Measurements from ENCODE around the gene DOP1A. TPM values are rescaled to one million over a fixed set of nuclear protein-coding genes. Genes with fewer than 3 reads are reported as not detected.

DOP1A gene
- total and polyA plus RNA-seq, 2 of the 13 experiments (the other 11 are each of a cell fraction or from before 2014, with no cell fraction given): 5.2 to 16.7 TPM

GRCh38 chr6:83176246-83176645, 108.8 kb downstream of the DOP1A start:
- WGBS (ENCODE audit: low lambda C conversion rate): 97% methylated on average over 4 of the region's 4 CpGs
- ChIA-PET POLR2A (no interaction called here), CTCF (ENCODE audit: low intra/inter-chr PET ratio, low total read pairs) (no interaction called here)
- DNase-seq (ENCODE audit: low spot score): no peak
- H3K9me3 ChIP-seq (ENCODE audit: low read length): no peaks in the 10 kb centered on the region
- H3K36me3 ChIP-seq (replicated peaks in 1 of 2; ENCODE audit: control insufficient read depth in 1 of 2, insufficient read depth in 2 of 2, low read length in 2 of 2): peaks cover 10 to 89% of the 10 kb centered on the region in 2 experiments
- no peak overlapping the region for H3K4me3 ChIP-seq (replicated peaks in 1 of 3; ENCODE audit: insufficient read depth in 1 of 3, low read depth in 2 of 3, low read length in 3 of 3)
- no peaks in the 10 kb centered on the region for H3K4me1 ChIP-seq (ENCODE audit: insufficient read depth, low read length)
- no peak for FAIRE-seq
- H2AFZ ChIP-seq (ENCODE audit: low read length): no peak overlapping the region
- BruUV-seq (replicated peaks): no TSS peak
- intact Hi-C loops (cut with micrococcal nuclease; ENCODE audit: unreplicated experiment) (no loop called here), in situ Hi-C loops (cut with HindIII; ENCODE audit: extremely low pct_ligation_motif_present, low pct_unique_long_range_greater_than_20kb) (loop anchor here (25.0 kb wide), 1 partner anchor 939 kb away; the partner anchor contains the start of gene IBTK)
- no peak for ATAC-seq
- no peak overlapping the region for H3K4me2 ChIP-seq (ENCODE audit: low read depth, low read length)
- H3K27me3 ChIP-seq (ENCODE audit: control insufficient read depth in 1 of 2, insufficient read depth in 2 of 2, low read length in 2 of 2): no peaks in the 10 kb centered on the region
- no peak overlapping the region for H3K9ac ChIP-seq (ENCODE audit: insufficient read depth, low read depth, low read length)
- TF ChIP-seq SRSF4 (IDR thresholded peaks at IDR 0.05; ENCODE audit: low read depth, low read length, poor library complexity, severe bottlenecking): no peak
- TF ChIP-seq DMAP1 (CRISPR knock-in tag; IDR thresholded peaks at IDR 0.05): no peak
- TF ChIP-seq SP2 (CRISPR knock-in tag; IDR thresholded peaks at IDR 0.05): no peak
- TF ChIP-seq ZBTB21 (CRISPR knock-in tag; IDR thresholded peaks at IDR 0.05): no peak
- TF ChIP-seq ZNF180 (CRISPR knock-in tag; IDR thresholded peaks at IDR 0.05; ENCODE audit: borderline replicate concordance, low read depth): no peak
- no peak for TF ChIP-seq DBP (CRISPR knock-in tag; IDR thresholded peaks at IDR 0.05; ENCODE audit: not compliant biosample characterization)
- no peak for TF ChIP-seq GZF1 (CRISPR knock-in tag; IDR thresholded peaks at IDR 0.05)
- no peak for TF ChIP-seq CBX2 (IDR thresholded peaks at IDR 0.05; ENCODE audit: low read depth, low read length)
- TF ChIP-seq CBX2 (CRISPR knock-in tag; IDR thresholded peaks at IDR 0.05; ENCODE audit: low read depth): no peak
- TF ChIP-seq ZBTB2 (CRISPR knock-in tag; IDR thresholded peaks at IDR 0.05; ENCODE audit: low read depth): no peak
- TF ChIP-seq FOXO4 (CRISPR knock-in tag; conservative IDR thresholded peaks at IDR 0.05): no peak
- no peak for TF ChIP-seq DDIT3 (CRISPR knock-in tag; IDR thresholded peaks at IDR 0.05)
- TF ChIP-seq FOXJ3 (CRISPR knock-in tag; IDR thresholded peaks at IDR 0.05; ENCODE audit: borderline replicate concordance): no peak
- no peak for TF ChIP-seq RFX5 (IDR thresholded peaks at IDR 0.05; ENCODE audit: low read depth, low read length)
- no peak for TF ChIP-seq ZNF230 (CRISPR knock-in tag; IDR thresholded peaks at IDR 0.05)
- TF ChIP-seq CBX1 (IDR thresholded peaks at IDR 0.05; ENCODE audit: low read depth): no peak
- no peak for TF ChIP-seq SIX1 (CRISPR knock-in tag; IDR thresholded peaks at IDR 0.05; ENCODE audit: borderline replicate concordance)
- TF ChIP-seq ATF4 (CRISPR knock-in tag; IDR thresholded peaks at IDR 0.05): no peak
- no peak for TF ChIP-seq ZNF629 (CRISPR knock-in tag; conservative IDR thresholded peaks at IDR 0.05)
- TF ChIP-seq ZNF44 (CRISPR knock-in tag; IDR thresholded peaks at IDR 0.05): no peak
- TF ChIP-seq FOXC1 (CRISPR knock-in tag; IDR thresholded peaks at IDR 0.05; ENCODE audit: borderline replicate concordance): no peak
- H4K20me1 ChIP-seq (ENCODE audit: insufficient read depth, low read length): no peaks in the 10 kb centered on the region
- no peak overlapping the region for H3K27ac ChIP-seq (ENCODE audit: extremely low read length, insufficient read depth, low read length)
- H3K79me2 ChIP-seq (ENCODE audit: insufficient read depth, low read length): no peaks in the 10 kb centered on the region
